Measurements from ENCODE around the gene C11orf52. TPM values are rescaled to one million over a fixed set of nuclear protein-coding genes. Genes with fewer than 3 reads are reported as not detected.

C11orf52 gene
- total and polyA plus RNA-seq, 2 of the 13 experiments (the other 11 are each of a cell fraction or from before 2014, with no cell fraction given): 7.4 to 11.0 TPM

DNA sequence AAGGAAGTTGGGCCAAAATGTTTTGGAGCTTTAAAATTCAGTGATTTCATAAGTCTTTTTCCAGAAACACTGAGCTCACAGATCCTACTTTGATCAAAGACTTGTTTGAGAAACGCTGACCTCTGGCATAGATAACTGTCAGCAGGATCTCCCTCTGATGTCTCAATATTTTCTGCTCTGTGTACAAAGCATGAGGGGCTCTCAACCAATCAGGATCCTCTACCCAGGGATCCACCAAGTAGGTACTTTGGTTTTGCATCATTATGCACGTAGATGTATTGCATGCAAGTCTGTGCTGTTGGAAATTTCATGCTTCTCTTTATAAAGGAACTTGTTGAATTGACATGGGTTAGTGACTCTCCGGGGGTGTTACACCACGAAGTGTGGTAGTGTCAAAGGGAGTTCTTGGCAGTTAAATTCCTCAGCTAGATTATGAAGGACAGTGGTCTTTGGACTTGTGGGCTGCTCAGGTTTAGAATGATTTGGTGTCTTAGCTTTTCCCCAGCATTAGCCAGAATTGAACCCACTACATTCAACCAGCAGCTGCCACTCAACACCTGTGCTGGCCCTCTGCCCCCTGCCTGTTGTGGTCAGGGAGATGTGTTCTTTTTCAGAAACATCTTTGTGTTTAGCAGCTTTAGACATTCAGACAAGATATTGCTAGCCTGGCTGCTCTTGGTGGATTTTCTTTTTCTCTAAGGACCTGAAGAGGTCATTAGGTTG is 16.8 kb downstream of the C11orf52 start (continued):
- no peak for TF ChIP-seq PAX8 (CRISPR knock-in tag; IDR thresholded peaks at IDR 0.05; ENCODE audit: borderline replicate concordance)
- TF ChIP-seq CCDC6 (CRISPR knock-in tag; IDR thresholded peaks at IDR 0.05): 0 out of 2 replicates have a peak, but pooled peaks have one; percentile 6
- no peak for TF ChIP-seq HOXA7 (CRISPR knock-in tag; IDR thresholded peaks at IDR 0.05)
- TF ChIP-seq KLF11 (CRISPR knock-in tag; IDR thresholded peaks at IDR 0.05): 0 out of 2 replicates have a peak, but pooled peaks have one; percentile 33
- peak; percentile 58 for TF ChIP-seq ISL2 (CRISPR knock-in tag; IDR thresholded peaks at IDR 0.05)
- no peak for TF ChIP-seq ZNF124 (CRISPR knock-in tag; IDR thresholded peaks at IDR 0.05)
- TF ChIP-seq, protein P1, sequence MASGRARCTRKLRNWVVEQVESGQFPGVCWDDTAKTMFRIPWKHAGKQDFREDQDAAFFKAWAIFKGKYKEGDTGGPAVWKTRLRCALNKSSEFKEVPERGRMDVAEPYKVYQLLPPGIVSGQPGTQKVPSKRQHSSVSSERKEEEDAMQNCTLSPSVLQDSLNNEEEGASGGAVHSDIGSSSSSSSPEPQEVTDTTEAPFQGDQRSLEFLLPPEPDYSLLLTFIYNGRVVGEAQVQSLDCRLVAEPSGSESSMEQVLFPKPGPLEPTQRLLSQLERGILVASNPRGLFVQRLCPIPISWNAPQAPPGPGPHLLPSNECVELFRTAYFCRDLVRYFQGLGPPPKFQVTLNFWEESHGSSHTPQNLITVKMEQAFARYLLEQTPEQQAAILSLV (CRISPR knock-in tag; IDR thresholded peaks at IDR 0.05; ENCODE audit: borderline replicate concordance): no peak; the same call in 1 of the 2 replicates
- TF ChIP-seq SP140L (CRISPR knock-in tag; IDR thresholded peaks at IDR 0.05; ENCODE audit: borderline replicate concordance): peak; percentile 63; the same call in 1 of the 2 replicates
- TF ChIP-seq, protein P2, sequence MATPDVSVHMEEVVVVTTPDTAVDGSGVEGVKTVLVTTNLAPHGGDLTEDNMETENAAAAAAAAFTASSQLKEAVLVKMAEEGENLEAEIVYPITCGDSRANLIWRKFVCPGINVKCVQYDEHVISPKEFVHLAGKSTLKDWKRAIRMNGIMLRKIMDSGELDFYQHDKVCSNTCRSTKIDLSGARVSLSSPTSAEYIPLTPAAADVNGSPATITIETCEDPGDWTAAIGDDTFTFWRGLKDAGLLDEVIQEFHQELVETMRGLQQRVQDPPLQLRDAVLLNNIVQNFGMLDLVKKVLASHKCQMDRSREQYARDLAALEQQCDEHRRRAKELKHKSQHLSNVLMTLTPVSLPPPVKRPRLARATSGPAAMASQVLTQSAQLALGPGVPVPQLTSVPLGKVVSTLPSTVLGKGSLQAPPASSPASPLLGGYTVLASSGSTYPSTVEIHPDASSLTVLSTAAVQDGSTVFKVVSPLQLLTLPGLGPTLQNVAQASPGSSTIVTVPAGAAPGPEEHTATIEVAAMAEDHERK (CRISPR knock-in tag; IDR thresholded peaks at IDR 0.05; ENCODE audit: low read depth): no peak
- no peak for TF ChIP-seq FOXP1 (IDR thresholded peaks at IDR 0.05)
- peak; percentile 24; the same call in 1 of the 2 replicates for TF ChIP-seq FOXP1 (CRISPR knock-in tag; IDR thresholded peaks at IDR 0.05)
- no peak for TF ChIP-seq RFXAP (CRISPR knock-in tag; IDR thresholded peaks at IDR 0.05; ENCODE audit: borderline replicate concordance)
- TF ChIP-seq, protein P3, sequence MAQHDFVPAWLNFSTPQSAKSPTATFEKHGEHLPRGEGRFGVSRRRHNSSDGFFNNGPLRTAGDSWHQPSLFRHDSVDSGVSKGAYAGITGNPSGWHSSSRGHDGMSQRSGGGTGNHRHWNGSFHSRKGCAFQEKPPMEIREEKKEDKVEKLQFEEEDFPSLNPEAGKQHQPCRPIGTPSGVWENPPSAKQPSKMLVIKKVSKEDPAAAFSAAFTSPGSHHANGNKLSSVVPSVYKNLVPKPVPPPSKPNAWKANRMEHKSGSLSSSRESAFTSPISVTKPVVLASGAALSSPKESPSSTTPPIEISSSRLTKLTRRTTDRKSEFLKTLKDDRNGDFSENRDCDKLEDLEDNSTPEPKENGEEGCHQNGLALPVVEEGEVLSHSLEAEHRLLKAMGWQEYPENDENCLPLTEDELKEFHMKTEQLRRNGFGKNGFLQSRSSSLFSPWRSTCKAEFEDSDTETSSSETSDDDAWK (CRISPR knock-in tag; IDR thresholded peaks at IDR 0.05): no peak
- no peak for TF ChIP-seq ZNF431 (CRISPR knock-in tag; IDR thresholded peaks at IDR 0.05; ENCODE audit: borderline replicate concordance, low read depth)
- TF ChIP-seq HHEX (CRISPR knock-in tag; IDR thresholded peaks at IDR 0.05): no peak
- no peak for TF ChIP-seq CBX2 (IDR thresholded peaks at IDR 0.05; ENCODE audit: low read depth, low read length)
- TF ChIP-seq CBX2 (CRISPR knock-in tag; IDR thresholded peaks at IDR 0.05; ENCODE audit: low read depth): no peak
- peak; percentile 21; the same call in 1 of the 2 replicates for TF ChIP-seq YEATS2 (CRISPR knock-in tag; IDR thresholded peaks at IDR 0.05; ENCODE audit: borderline replicate concordance)
- no peak for TF ChIP-seq ZNF816 (CRISPR knock-in tag; IDR thresholded peaks at IDR 0.05; ENCODE audit: borderline replicate concordance)
- TF ChIP-seq MTF1 (CRISPR knock-in tag; IDR thresholded peaks at IDR 0.05): no peak
- no peak for TF ChIP-seq BHLHE40 (IDR thresholded peaks at IDR 0.05; ENCODE audit: low read length)
- TF ChIP-seq ZNF383 (CRISPR knock-in tag; IDR thresholded peaks at IDR 0.05; ENCODE audit: borderline replicate concordance): no peak
- TF ChIP-seq, protein P4, sequence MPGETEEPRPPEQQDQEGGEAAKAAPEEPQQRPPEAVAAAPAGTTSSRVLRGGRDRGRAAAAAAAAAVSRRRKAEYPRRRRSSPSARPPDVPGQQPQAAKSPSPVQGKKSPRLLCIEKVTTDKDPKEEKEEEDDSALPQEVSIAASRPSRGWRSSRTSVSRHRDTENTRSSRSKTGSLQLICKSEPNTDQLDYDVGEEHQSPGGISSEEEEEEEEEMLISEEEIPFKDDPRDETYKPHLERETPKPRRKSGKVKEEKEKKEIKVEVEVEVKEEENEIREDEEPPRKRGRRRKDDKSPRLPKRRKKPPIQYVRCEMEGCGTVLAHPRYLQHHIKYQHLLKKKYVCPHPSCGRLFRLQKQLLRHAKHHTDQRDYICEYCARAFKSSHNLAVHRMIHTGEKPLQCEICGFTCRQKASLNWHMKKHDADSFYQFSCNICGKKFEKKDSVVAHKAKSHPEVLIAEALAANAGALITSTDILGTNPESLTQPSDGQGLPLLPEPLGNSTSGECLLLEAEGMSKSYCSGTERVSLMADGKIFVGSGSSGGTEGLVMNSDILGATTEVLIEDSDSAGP (CRISPR knock-in tag; IDR thresholded peaks at IDR 0.05; ENCODE audit: borderline replicate concordance): no peak
- TF ChIP-seq, protein P5, sequence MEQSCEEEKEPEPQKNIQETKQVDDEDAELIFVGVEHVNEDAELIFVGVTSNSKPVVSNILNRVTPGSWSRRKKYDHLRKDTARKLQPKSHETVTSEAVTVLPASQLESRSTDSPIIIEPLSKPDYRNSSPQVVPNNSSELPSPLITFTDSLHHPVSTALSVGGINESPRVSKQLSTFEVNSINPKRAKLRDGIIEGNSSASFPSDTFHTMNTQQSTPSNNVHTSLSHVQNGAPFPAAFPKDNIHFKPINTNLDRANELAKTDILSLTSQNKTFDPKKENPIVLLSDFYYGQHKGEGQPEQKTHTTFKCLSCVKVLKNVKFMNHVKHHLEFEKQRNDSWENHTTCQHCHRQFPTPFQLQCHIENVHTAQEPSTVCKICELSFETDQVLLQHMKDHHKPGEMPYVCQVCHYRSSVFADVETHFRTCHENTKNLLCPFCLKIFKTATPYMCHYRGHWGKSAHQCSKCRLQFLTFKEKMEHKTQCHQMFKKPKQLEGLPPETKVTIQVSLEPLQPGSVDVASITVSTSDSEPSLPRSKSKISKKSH (CRISPR knock-in tag; IDR thresholded peaks at IDR 0.05; ENCODE audit: borderline replicate concordance): no peak
